ENCODE data around the gene CELSR1.

CELSR1 gene

DNA sequence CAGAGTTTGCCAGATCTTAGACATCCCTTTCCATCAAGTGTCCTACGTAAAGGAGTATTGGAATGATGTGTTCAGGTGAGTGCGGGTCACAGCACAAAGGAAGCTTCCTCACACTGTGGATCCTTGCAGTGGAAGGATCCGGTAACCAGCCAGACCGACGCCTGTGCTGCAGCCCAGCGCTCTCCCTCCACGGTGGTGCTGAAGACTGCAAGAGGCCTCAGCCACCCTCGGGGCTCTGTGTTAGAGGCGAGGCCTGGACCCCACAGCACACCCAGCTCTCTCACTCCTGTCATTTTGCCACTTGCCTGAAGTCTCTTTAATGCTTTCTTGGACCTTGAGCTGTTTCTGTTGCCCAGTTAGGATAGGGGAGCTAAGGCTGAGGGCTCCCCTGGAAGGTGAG, 199.6 kb downstream of the CELSR1 start:
- TF ChIP-seq, protein P1, sequence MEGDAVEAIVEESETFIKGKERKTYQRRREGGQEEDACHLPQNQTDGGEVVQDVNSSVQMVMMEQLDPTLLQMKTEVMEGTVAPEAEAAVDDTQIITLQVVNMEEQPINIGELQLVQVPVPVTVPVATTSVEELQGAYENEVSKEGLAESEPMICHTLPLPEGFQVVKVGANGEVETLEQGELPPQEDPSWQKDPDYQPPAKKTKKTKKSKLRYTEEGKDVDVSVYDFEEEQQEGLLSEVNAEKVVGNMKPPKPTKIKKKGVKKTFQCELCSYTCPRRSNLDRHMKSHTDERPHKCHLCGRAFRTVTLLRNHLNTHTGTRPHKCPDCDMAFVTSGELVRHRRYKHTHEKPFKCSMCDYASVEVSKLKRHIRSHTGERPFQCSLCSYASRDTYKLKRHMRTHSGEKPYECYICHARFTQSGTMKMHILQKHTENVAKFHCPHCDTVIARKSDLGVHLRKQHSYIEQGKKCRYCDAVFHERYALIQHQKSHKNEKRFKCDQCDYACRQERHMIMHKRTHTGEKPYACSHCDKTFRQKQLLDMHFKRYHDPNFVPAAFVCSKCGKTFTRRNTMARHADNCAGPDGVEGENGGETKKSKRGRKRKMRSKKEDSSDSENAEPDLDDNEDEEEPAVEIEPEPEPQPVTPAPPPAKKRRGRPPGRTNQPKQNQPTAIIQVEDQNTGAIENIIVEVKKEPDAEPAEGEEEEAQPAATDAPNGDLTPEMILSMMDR (IDR thresholded peaks at IDR 0.05; ENCODE audit: extremely low read depth, insufficient read depth, missing control alignments) = no peak
- in situ Hi-C loops (cut with MboI; ENCODE audit: low pct_unique_long_range_greater_than_20kb, low sequenced_read_pairs, unreplicated experiment) = no loop called here
- DNase-seq (ENCODE audit: low spot score) = no peak

DNA sequence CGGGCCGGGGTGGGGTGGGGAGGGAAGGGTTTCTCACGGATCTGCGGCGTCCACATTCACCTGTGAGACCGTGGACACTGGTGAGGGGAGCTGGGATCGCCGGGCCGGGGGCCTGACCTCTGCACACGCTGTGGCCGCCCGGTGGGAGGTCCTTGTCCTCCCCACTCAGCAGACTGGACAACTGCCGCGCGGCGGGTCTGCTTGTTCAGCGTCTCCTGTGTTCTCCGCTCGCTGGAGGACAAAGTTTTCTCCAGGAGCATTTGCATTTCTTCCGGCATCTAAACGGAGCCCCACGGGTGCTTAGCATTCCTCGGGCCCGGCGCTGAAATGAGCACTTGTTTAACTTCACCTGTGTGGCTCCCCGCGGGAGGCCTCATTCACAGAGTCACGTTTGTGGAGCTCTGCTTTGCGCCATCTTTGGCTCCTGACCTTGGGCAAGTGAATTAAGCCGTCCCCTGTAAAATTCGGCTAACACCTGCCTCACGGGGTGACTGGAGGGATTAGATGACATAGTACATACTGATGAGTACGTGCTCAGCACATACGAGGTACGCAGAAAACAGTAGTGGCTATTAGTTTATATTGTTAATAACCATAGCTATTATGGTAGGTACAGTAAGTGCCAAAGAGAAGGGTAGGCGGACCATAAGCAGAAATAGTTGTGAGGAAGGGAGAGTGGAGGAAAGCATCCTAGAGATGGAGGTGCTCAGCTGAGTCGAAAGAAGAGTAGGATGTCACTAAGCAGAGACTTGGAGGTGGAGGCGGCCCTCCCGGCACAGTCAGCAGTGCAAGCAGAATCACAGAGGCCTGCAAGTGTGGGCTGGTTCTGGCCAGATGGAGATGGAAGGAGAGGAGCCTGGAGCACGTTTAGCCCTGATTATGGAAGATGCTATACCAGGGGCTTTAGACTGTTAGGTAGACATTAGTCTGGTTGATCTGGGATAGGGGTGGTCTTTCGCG, 201.0 kb downstream of the CELSR1 start:
- in situ Hi-C loops (cut with MboI; ENCODE audit: low pct_unique_long_range_greater_than_20kb, low sequenced_read_pairs, unreplicated experiment) = no loop called here
- TF ChIP-seq, protein P1 (IDR thresholded peaks at IDR 0.05; ENCODE audit: extremely low read depth, insufficient read depth, missing control alignments) = no peak
- no peak for DNase-seq (ENCODE audit: low spot score)

DNA sequence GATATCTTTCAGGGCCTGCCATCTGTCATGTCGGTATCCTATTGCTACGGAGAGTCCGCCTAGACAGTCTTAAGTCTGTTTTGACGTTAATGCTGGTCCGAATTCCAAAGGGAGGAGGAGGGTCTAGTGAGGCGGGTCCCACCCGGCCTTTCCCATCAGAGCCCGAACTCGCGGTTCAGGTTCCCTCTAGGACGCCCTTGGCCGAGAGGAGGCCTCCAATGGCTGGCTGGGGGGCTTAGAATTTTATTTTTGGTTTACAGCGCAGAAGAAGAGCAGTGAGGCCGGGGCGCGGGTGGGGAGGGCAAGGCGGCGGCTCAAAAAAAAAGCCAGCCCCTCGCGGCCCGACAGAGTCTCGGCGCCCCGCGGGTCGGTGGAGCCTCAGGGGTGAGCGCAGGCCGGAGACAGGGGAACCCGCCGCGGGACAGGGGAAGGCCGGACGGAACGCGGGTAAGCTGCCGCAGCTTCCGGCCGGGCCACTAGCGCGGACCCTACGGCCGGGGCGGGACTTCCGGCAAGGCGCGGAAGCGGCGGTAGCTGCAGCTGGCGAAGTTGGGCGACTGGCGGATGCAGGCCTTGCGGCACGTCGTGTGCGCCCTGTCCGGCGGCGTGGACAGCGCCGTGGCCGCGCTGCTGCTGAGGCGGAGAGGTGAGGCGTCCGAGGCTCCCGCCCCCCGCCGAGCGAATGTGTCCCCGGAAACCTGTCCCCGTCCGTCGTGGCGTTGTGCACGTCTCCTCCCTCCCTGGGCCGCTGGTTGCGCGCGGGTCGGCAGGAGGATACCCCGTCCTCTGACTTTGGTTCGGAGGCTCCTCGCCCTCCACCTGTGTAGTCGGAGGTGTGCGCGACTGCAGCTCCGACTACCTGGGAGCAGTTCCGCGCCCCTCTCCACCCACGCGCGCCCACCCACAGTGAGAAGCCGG, 202.0 kb downstream of the CELSR1 start, which contains the start of gene TRMU:
TSS of gene TRMU (plus strand) at position 514 of the 918 bp plus-strand sequence. CDS start at position 565, 51 bp downstream.
- peak; percentile 98 for DNase-seq (ENCODE audit: low spot score)
- in situ Hi-C loops (cut with MboI; ENCODE audit: low pct_unique_long_range_greater_than_20kb, low sequenced_read_pairs, unreplicated experiment) = no loop called here
- TF ChIP-seq, protein P1 (IDR thresholded peaks at IDR 0.05; ENCODE audit: extremely low read depth, insufficient read depth, missing control alignments) = no peak

DNA sequence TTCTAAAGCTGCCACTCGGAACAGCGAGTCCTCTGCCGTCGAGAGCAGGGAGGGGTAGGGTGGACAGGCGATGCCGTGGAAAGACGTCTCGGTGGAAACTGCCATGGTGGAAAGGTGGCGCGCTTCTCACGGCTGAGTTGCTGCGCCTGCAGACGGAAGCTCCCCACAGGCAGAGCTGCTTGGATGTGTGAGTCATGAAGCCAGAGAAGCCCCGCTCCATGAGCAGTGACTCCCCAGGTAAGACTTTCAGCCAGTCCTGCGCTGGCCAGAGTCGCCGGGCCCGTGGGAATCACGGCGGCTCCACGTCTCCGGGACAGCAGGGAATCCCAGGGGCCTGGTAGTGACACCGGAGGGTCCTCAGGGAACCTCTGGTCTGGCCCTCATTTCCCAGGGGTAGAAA, 205.9 kb downstream of the CELSR1 start:
- DNase-seq (ENCODE audit: low spot score) = no peak
- TF ChIP-seq, protein P1 (IDR thresholded peaks at IDR 0.05; ENCODE audit: extremely low read depth, insufficient read depth, missing control alignments) = no peak
- in situ Hi-C loops (cut with MboI; ENCODE audit: low pct_unique_long_range_greater_than_20kb, low sequenced_read_pairs, unreplicated experiment) = no loop called here

DNA sequence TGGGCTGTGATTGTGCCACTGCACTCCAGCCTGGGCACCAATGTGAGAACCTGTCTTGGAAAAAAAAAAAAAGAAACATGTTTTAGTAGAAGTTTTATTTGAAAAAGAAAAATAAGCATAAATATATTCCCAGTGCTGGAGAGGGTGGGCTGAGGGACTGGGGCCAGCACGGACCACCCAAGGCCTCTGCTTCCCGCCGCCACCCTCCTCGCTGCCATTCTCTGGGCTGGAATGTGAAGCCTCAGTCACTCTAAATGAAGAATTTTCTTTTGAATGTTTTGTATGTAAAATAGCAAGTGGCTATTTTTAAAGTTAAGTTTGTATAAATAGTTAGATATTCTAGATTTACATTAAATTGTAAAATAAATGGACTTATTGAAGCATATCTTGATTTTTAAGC, 207.0 kb downstream of the CELSR1 start:
- in situ Hi-C loops (cut with MboI; ENCODE audit: low pct_unique_long_range_greater_than_20kb, low sequenced_read_pairs, unreplicated experiment) = no loop called here
- DNase-seq (ENCODE audit: low spot score) = no peak
- TF ChIP-seq, protein P1 (IDR thresholded peaks at IDR 0.05; ENCODE audit: extremely low read depth, insufficient read depth, missing control alignments) = no peak

DNA sequence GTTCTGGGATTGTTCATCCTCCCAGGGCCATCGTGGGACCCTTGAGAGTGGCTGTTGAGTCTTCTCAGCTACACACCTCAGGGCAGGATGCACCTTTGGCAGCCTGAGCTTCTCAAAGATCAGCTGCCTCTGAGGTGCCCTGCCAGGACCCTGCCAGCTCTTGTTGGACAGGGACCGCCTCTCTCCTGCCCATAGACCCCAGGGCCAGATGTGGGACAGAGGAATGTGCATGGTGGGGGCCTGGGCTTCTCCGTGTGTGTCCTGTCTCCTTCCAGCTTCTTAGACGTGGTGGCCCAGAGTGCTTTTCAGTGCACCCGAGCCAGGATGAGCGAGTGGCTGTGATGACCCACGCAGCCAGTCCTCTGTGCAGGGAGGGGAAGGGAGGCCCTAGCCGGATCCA, 207.8 kb downstream of the CELSR1 start:
- no peak for DNase-seq (ENCODE audit: low spot score)
- TF ChIP-seq, protein P1 (IDR thresholded peaks at IDR 0.05; ENCODE audit: extremely low read depth, insufficient read depth, missing control alignments) = no peak
- in situ Hi-C loops (cut with MboI; ENCODE audit: low pct_unique_long_range_greater_than_20kb, low sequenced_read_pairs, unreplicated experiment) = no loop called here

Data from GM13977 (cell line).